HCT116 (cell line): ENCODE data around the gene RAD54L2. TPM values are rescaled to one million over a fixed set of nuclear protein-coding genes. Genes with fewer than 3 reads are reported as not detected.

Experiments used
- ATAC-seq: fragments of 200-7000 bp; cut with Tn5 transposase; 2 replicates; pipeline ENCODE4 v1.9.1; 2020; ENCODE audit warnings: mild to moderate bottlenecking, moderate library complexity
- BruUV-seq: library from RNA; stranded (reverse); fragments of 400-500 nt; replicated peaks from 2 replicates; lab custom pipeline; 2021; lab: Mats Ljungman, UMichigan
- CTCF ChIA-PET: fragments of 300-600 bp; sonication (Branson Sonifier 250); formaldehyde crosslinking; loops from one replicate; lab custom pipeline; 2021; ENCODE audit warnings: antibody characterized with exemption; lab: Charles Lee
- POLR2A ChIA-PET: fragments of 300-600, 350-600 bp; sonication (Branson Sonifier 250); formaldehyde crosslinking; loops from one replicate; lab custom pipeline; 2021; ENCODE audit warnings: antibody characterized with exemption; lab: Charles Lee
- RAD21 ChIA-PET, 2 experiments: fragments of 300-600 bp; sonication (Branson Sonifier 250); formaldehyde crosslinking; loops; one replicate each; lab custom pipeline; 2023; ENCODE audit warnings: low total read pairs in 2 of 2; ENCODE audit not compliant: uncharacterized antibody in 2 of 2, unreplicated experiment in 2 of 2, low non-redundant PET in 1 of 2; lab: Charles Lee
- DNase-seq: peaks from one replicate; pipeline ENCODE4 v3.0.0-alpha.2; 2010; ENCODE audit warnings: low read depth, low spot score
- H2AFZ ChIP-seq: fragments of 200-600 bp; shearing (Covaris generic), sonication (generic); 2 replicates; pipeline ENCODE4 v1.6.1; 2017; ENCODE audit warnings: low read depth, mixed run types, mixed read lengths, antibody characterized with exemption, low read length; ENCODE audit not compliant: poor library complexity, severe bottlenecking
- H3K27ac ChIP-seq: 2 replicates; pipeline ENCODE4 v1.5.1; 2012; ENCODE audit warnings: low read depth, low read length
- H3K27me3 ChIP-seq: fragments of 200-600 bp; sonication (generic); 2 replicates; pipeline ENCODE4 v1.6.1; 2016; ENCODE audit warnings: mixed run types, low read length, mixed read lengths; ENCODE audit not compliant: insufficient read depth
- H3K36me3 ChIP-seq, 2 experiments: fragments of 200-500 bp in 1 of 2; fragments of 200-600 bp in 1 of 2; sonication (Bioruptor generic) in 1 of 2; sonication (generic) in 1 of 2; 2 replicates each; pipeline versions ENCODE4 v1.5.1 to v1.6.1; 2014 to 2016; ENCODE audit warnings: low read length in 2 of 2, inconsistent platforms in 1 of 2, mixed read lengths in 1 of 2, mixed run types in 1 of 2; ENCODE audit not compliant: insufficient read depth in 2 of 2, control insufficient read depth in 1 of 2
- H3K4me1 ChIP-seq, 2 experiments: fragments of 200-600 bp in 1 of 2; sonication (generic) in 1 of 2; 2 replicates each; pipeline versions ENCODE4 v1.5.1 to v1.6.1; 2012 to 2017; ENCODE audit warnings: low read length in 2 of 2, inconsistent platforms in 1 of 2, mild to moderate bottlenecking in 1 of 2, mixed read lengths in 1 of 2, mixed run types in 1 of 2, moderate library complexity in 1 of 2; ENCODE audit not compliant: insufficient read depth in 2 of 2, control insufficient read depth in 1 of 2
- H3K4me2 ChIP-seq: fragments of 200-600 bp; sonication (generic); 2 replicates; pipeline ENCODE4 v1.6.1; 2017; ENCODE audit warnings: mixed run types, low read length, mixed read lengths
- H3K4me3 ChIP-seq, 2 experiments: fragments of 200-600 bp in 1 of 2; sonication (generic) in 1 of 2; replicated peaks in 1 of 2; 2 replicates each; pipeline ENCODE4 v1.5.1; 2011 to 2016; ENCODE audit warnings: low read length in 2 of 2, control low read depth in 1 of 2, low read depth in 1 of 2, mild to moderate bottlenecking in 1 of 2, mixed read lengths in 1 of 2, mixed run types in 1 of 2
- H3K79me2 ChIP-seq: fragments of 200-600 bp; sonication (generic); 2 replicates; pipeline ENCODE4 v1.6.1; 2017; ENCODE audit warnings: mild to moderate bottlenecking, mixed run types, low read length, moderate library complexity, mixed read lengths; ENCODE audit not compliant: insufficient read depth
- H3K9ac ChIP-seq: fragments of 200-600 bp; sonication (generic); 2 replicates; pipeline ENCODE4 v1.6.1; 2016; ENCODE audit warnings: low read length, mixed read lengths
- H3K9me2 ChIP-seq: fragments of 200-600 bp; sonication (generic), shearing (Covaris generic); 2 replicates; pipeline ENCODE4 v1.6.1; 2017; ENCODE audit warnings: mixed run types, mild to moderate bottlenecking, moderate library complexity; ENCODE audit not compliant: insufficient read depth
- H3K9me3 ChIP-seq, 2 experiments: fragments of 200-500 bp in 1 of 2; fragments of 200-600 bp in 1 of 2; sonication (Bioruptor generic) in 1 of 2; sonication (generic) in 1 of 2; 2 replicates each; pipeline ENCODE4 v1.6.1; 2014 to 2017; ENCODE audit warnings: low read length in 2 of 2, mixed read lengths in 2 of 2, inconsistent platforms in 1 of 2, low read depth in 1 of 2, mild to moderate bottlenecking in 1 of 2, mixed run types in 1 of 2, moderate library complexity in 1 of 2; ENCODE audit not compliant: control insufficient read depth in 1 of 2, insufficient read depth in 1 of 2
- H4K20me1 ChIP-seq: fragments of 200-600 bp; sonication (generic), shearing (Covaris generic); 2 replicates; pipeline ENCODE4 v1.6.1; 2017; ENCODE audit warnings: mixed run types, mild to moderate bottlenecking, moderate library complexity; ENCODE audit not compliant: insufficient read depth
- ATF3 ChIP-seq: IDR thresholded peaks from 2 replicates; pipeline ENCODE4 v1.6.1; 2012
- EZH2phosphoT487 ChIP-seq: fragments of 200-600 bp; IDR thresholded peaks from 2 replicates; pipeline ENCODE4 v1.6.1; 2018; ENCODE audit warnings: antibody characterized with exemption, borderline replicate concordance
- FOSL1 ChIP-seq: IDR thresholded peaks from 2 replicates; pipeline ENCODE4 v1.6.1; 2012; ENCODE audit warnings: low read depth
- POLR2AphosphoS5 ChIP-seq: IDR thresholded peaks from 2 replicates; pipeline ENCODE4 v1.6.1; 2011; ENCODE audit warnings: mild to moderate bottlenecking, low read depth, low read length, moderate library complexity
- ZFX ChIP-seq: fragments of 450-650 bp; IDR thresholded peaks from 2 replicates; pipeline ENCODE4 v1.6.1; 2017
- ZNF274 ChIP-seq: fragments of 200-500 bp; sonication (Bioruptor generic); IDR thresholded peaks from 2 replicates; pipeline ENCODE4 v1.6.1; 2014; ENCODE audit warnings: mild to moderate bottlenecking, low read depth, low read length, inconsistent platforms
- intact Hi-C: fragments of 100-400 bp; cut with micrococcal nuclease; formaldehyde crosslinking; loops from 2 replicates; pipeline ENCODE4 v1.10.0; 2022
- total RNA-seq: library from RNA; stranded (reverse); gene quantifications from one replicate; pipeline ENCODE4 v1.2.1, GENCODE V29; 2021; ENCODE audit not compliant: unreplicated experiment

RAD54L2 gene
- total RNA-seq, 1 experiment from 2014 or later = 20.2 TPM

- ChIA-PET CTCF (interaction anchor here (0.9 to 4.9 kb wide), 14 partner anchors 8 to 886 kb away, joined by 3 to 98 read pairs (median 7); partner anchors contain the start of genes MAPKAPK3 and TEX264), POLR2A (interaction anchor here (0.9 to 1.4 kb wide), 2 partner anchors 167 to 180 kb away, joined by 3 read pairs; no protein-coding TSS in a partner anchor), RAD21 (interaction anchor here (1.1 to 2.2 kb wide), 5 partner anchors 167 to 296 kb away, joined by 3 to 19 read pairs (median 12); partner anchors contain the start of gene TEX264 (in 1 of the 2))
- no peak for DNase-seq
- no peak overlapping the region for H3K9ac ChIP-seq
- H3K27ac ChIP-seq = no peak overlapping the region
- H3K4me1 ChIP-seq = peaks cover 10 to 17% of the 10 kb centered on the region in 2 experiments; a peak in 3 of 4 replicates
- no peaks in the 10 kb centered on the region for H3K36me3 ChIP-seq
- no peak overlapping the region for H2AFZ ChIP-seq
- H3K9me3 ChIP-seq = no peaks in the 10 kb centered on the region
- TF ChIP-seq POLR2AphosphoS5 (no peak), EZH2phosphoT487 (no peak), ZFX (no peak), FOSL1 (no peak), ZNF274 (no peak), ATF3 (no peak)
- no peak overlapping the region for H3K4me3 ChIP-seq
- no peaks in the 10 kb centered on the region for H4K20me1 ChIP-seq
- H3K4me2 ChIP-seq = no peak overlapping the region
- BruUV-seq = no TSS peak
- H3K27me3 ChIP-seq = no peaks in the 10 kb centered on the region
- ATAC-seq = no peak
- H3K79me2 ChIP-seq = peaks cover 18% of the 10 kb centered on the region
- H3K9me2 ChIP-seq = no peaks in the 10 kb centered on the region
- intact Hi-C loops = loop anchor here (1.0 to 5.0 kb wide), 4 partner anchors 115 to 180 kb away; partner anchors contain the start of gene MANF
Measured at GRCh38 chr3:51502562-51502910, 36.0 kb upstream of the RAD54L2 start.

- H3K4me2 ChIP-seq = no peak overlapping the region
- DNase-seq = no peak
- no peak overlapping the region for H3K4me3 ChIP-seq
- no peaks in the 10 kb centered on the region for H3K27me3 ChIP-seq
- H3K27ac ChIP-seq = no peak overlapping the region
- H3K4me1 ChIP-seq = peaks cover 10 to 17% of the 10 kb centered on the region in 2 experiments; a peak in 3 of 4 replicates
- H3K9me2 ChIP-seq = no peaks in the 10 kb centered on the region
- TF ChIP-seq ATF3 (no peak), FOSL1 (no peak)
- no peaks in the 10 kb centered on the region for H3K9me3 ChIP-seq
- peaks cover 13% of the 10 kb centered on the region for H3K79me2 ChIP-seq
- POLR2A ChIA-PET = interaction anchor here (0.6 to 1.4 kb wide), 2 partner anchors 117 to 179 kb away, joined by 3 read pairs; no protein-coding TSS in a partner anchor
- CTCF ChIA-PET = interaction anchor here (1.7 to 4.9 kb wide), 3 partner anchors 140 to 178 kb away, joined by 10 to 98 read pairs (median 80); partner anchors contain the start of gene TEX264
- H2AFZ ChIP-seq = no peak overlapping the region
- H3K36me3 ChIP-seq = no peaks in the 10 kb centered on the region
- no peaks in the 10 kb centered on the region for H4K20me1 ChIP-seq
- no peak for ATAC-seq
- intact Hi-C loops = loop anchor here (5.0 kb wide), 1 partner anchor 116 kb away; the partner anchor contains the start of gene MANF
- BruUV-seq = no TSS peak
- H3K9ac ChIP-seq = no peak overlapping the region
- RAD21 ChIA-PET = interaction anchor here (1.8 to 2.2 kb wide), 2 partner anchors 166 to 167 kb away, joined by 12 to 17 read pairs; partner anchors contain the start of gene TEX264 (in 1 of the 2)
Measured at GRCh38 chr3:51503007-51503406, 35.5 kb upstream of the RAD54L2 start.
